K562 (cell line): Measurements from ENCODE around the gene SPIB. TPM values are rescaled to one million over a fixed set of nuclear protein-coding genes. Genes with fewer than 3 reads are reported as not detected.
"Not testable (repeated sequence)": the region's sequence is repeated elsewhere in the genome, so short reads cannot be mapped to it uniquely, and the experiment has no call there.

Source experiments
- ATAC-seq: fragments of 200-7000 bp; cut with Tn5 transposase; 3 replicates; pipeline ENCODE4 v1.9.1; 2020; ENCODE audit warnings: moderate library complexity
- BruUV-seq: library from RNA; stranded (reverse); fragments of 400-500 nt; replicated peaks from 2 replicates; lab custom pipeline; 2021; lab: Mats Ljungman, UMichigan
- CTCF ChIA-PET: fragments of 300-600 bp; formaldehyde crosslinking; extraction: SDS; loops from one replicate; lab custom pipeline; 2021; ENCODE audit warnings: low intra/inter-chr PET ratio; lab: Yijun Ruan, JAX
- POLR2A ChIA-PET: fragments of 300-600, 350-650 bp; sonication (Branson Sonifier 250); formaldehyde crosslinking; extraction: SDS; loops from one replicate; lab custom pipeline; 2021; ENCODE audit warnings: antibody characterized with exemption, inconsistent platforms; lab: Yijun Ruan, JAX
- DNase-seq, 4 experiments: peaks; one replicate each; pipeline versions ENCODE4 v3.0.0 to v3.0.0-alpha.2; 2011 to 2018; ENCODE audit warnings: low spot score in 3 of 4, mixed read lengths in 3 of 4; ENCODE audit errors: extremely low read depth in 1 of 4
- FAIRE-seq: peaks from 2 replicates; lab custom pipeline; 2011; peaks lifted over from hg19 to GRCh38; lab: Jason Lieb, UNC
- H2AFZ ChIP-seq: 2 replicates; pipeline ENCODE4 v1.6.0; 2011; ENCODE audit warnings: low read depth, low read length, control low read depth, inconsistent platforms
- H3K27ac ChIP-seq: fragments of 200-600 bp; 3 replicates; pipeline ENCODE4 v1.8.0; 2011; ENCODE audit warnings: low read depth, mild to moderate bottlenecking, control low read depth, inconsistent platforms, low read length, moderate library complexity, mixed read lengths; ENCODE audit errors: extremely low read depth
- H3K27me3 ChIP-seq, 2 experiments: fragments of 300-600 bp in 1 of 2; 2 replicates in 1 of 2; 3 replicates in 1 of 2; pipeline versions ENCODE4 v1.6.0 to v1.8.0; 2011; ENCODE audit warnings: inconsistent platforms in 2 of 2, low read length in 2 of 2, mild to moderate bottlenecking in 1 of 2, mixed read lengths in 1 of 2, moderate library complexity in 1 of 2; ENCODE audit not compliant: control insufficient read depth in 2 of 2, insufficient read depth in 2 of 2
- H3K36me3 ChIP-seq: fragments of 300-600 bp; 3 replicates; pipeline ENCODE4 v1.8.0; 2011; ENCODE audit warnings: mild to moderate bottlenecking, low read length, inconsistent platforms; ENCODE audit not compliant: control insufficient read depth, insufficient read depth
- H3K4me1 ChIP-seq, 2 experiments: fragments of 200-600 bp in 1 of 2; replicated peaks in 1 of 2; 2 replicates in 1 of 2; 3 replicates in 1 of 2; pipeline versions ENCODE4 v1.5.1 to v1.8.0; 2011; ENCODE audit warnings: inconsistent platforms in 2 of 2, low read length in 2 of 2, mild to moderate bottlenecking in 1 of 2, mixed read lengths in 1 of 2, moderate library complexity in 1 of 2; ENCODE audit not compliant: control insufficient read depth in 2 of 2, insufficient read depth in 2 of 2
- H3K4me2 ChIP-seq: 2 replicates; pipeline ENCODE4 v1.6.1; 2011; ENCODE audit warnings: low read length, control low read depth, inconsistent platforms, mixed read lengths; ENCODE audit not compliant: insufficient read depth
- H3K4me3 ChIP-seq: fragments of 200-600 bp; sonication (generic), shearing (Covaris generic); 2 replicates; pipeline ENCODE4 v1.5.1; 2016; ENCODE audit warnings: control low read depth, inconsistent platforms
- H3K79me2 ChIP-seq: fragments of 200-600 bp; 3 replicates; pipeline ENCODE4 v1.8.0; 2011; ENCODE audit warnings: low read length, inconsistent platforms; ENCODE audit not compliant: control insufficient read depth, insufficient read depth
- H3K9ac ChIP-seq, 2 experiments: 2 replicates each; pipeline versions ENCODE4 v1.6.0 to v1.6.1; 2011; ENCODE audit warnings: low read depth in 2 of 2, low read length in 2 of 2, control low read depth in 1 of 2, inconsistent platforms in 1 of 2, mild to moderate bottlenecking in 1 of 2, mixed read lengths in 1 of 2; ENCODE audit not compliant: insufficient read depth in 1 of 2
- H3K9me1 ChIP-seq: one replicate; pipeline ENCODE4 v1.6.0; 2011; ENCODE audit warnings: inconsistent platforms, mild to moderate bottlenecking, low read length, moderate library complexity; ENCODE audit not compliant: control insufficient read depth, insufficient read depth
- H3K9me3 ChIP-seq: replicated peaks from 2 replicates; pipeline ENCODE4 v1.5.1; 2011; ENCODE audit warnings: low read depth, low read length, inconsistent platforms; ENCODE audit not compliant: control insufficient read depth, insufficient read depth
- H4K20me1 ChIP-seq: replicated peaks from 2 replicates; pipeline ENCODE4 v1.6.1; 2011; ENCODE audit warnings: low read length, inconsistent platforms, mixed read lengths; ENCODE audit not compliant: control insufficient read depth, insufficient read depth
- BDP1 ChIP-seq: IDR thresholded peaks from 3 replicates; pipeline ENCODE4 v1.6.1; 2011; ENCODE audit not compliant: insufficient read length, insufficient read depth
- GTF2E2 ChIP-seq: fragments of 200-800 bp; sonication (Bioruptor generic); IDR thresholded peaks from 2 replicates; pipeline ENCODE4 v1.6.1; 2016; ENCODE audit warnings: missing genetic modification characterization, missing compliant biosample characterization
- JUND ChIP-seq, 2 experiments: IDR thresholded peaks; 2 replicates in 1 of 2; 3 replicates in 1 of 2; pipeline ENCODE4 v1.6.1; 2011; ENCODE audit warnings: borderline replicate concordance in 2 of 2, low read depth in 2 of 2, low read length in 2 of 2, improper control_type of control experiment in 1 of 2, missing biosample characterization in 1 of 2, missing genetic modification characterization in 1 of 2, missing genetic modification reagents in 1 of 2
- MCM2 ChIP-seq: fragments of 450-650 bp; IDR thresholded peaks from 2 replicates; pipeline ENCODE4 v1.6.1; 2017; ENCODE audit warnings: low read depth, mild to moderate bottlenecking
- NR1H2 ChIP-seq: sonication (generic); formaldehyde crosslinking; IDR thresholded peaks from 2 replicates; pipeline ENCODE4 v1.4.0; 2020; ENCODE audit warnings: mild to moderate bottlenecking, missing genetic modification reagents
- OTX1 ChIP-seq: fragments of 450-650 bp; formaldehyde crosslinking; IDR thresholded peaks from 2 replicates; pipeline ENCODE4 v1.4.0; 2022; ENCODE audit warnings: mild to moderate bottlenecking
- RUNX1 ChIP-seq: sonication (generic); IDR thresholded peaks from 2 replicates; pipeline ENCODE4 v1.6.1; 2016; ENCODE audit warnings: antibody characterized with exemption, low read depth
- SMARCA4 ChIP-seq: fragments of 450-650 bp; IDR thresholded peaks from 2 replicates; pipeline ENCODE4 v1.6.1; 2016
- ZNF174 ChIP-seq: fragments of 250-450 bp; sonication (Bioruptor Pico); IDR thresholded peaks from 2 replicates; pipeline ENCODE4 v1.4.0; 2020; ENCODE audit warnings: mild to moderate bottlenecking
- ZNF644 ChIP-seq: fragments of 200-800 bp; sonication (Bioruptor generic); IDR thresholded peaks from 2 replicates; pipeline ENCODE4 v1.6.1; 2016; ENCODE audit warnings: low read depth, missing genetic modification characterization, missing compliant biosample characterization
- WGBS: fragments of 100-300 bp; shearing (Covaris generic); methylation state at CpG from one replicate; pipeline ENCODE4 v1.1.6; 2016; ENCODE audit warnings: low coverage, mixed read lengths; ENCODE audit not compliant: insufficient coverage; ENCODE audit errors: missing lambda C conversion rate; 5-methylcytosine and 5-hydroxymethylcytosine counted together
- in situ Hi-C: fragments of 300-500 bp; cut with MboI; formaldehyde crosslinking; loops from 4 replicates; pipeline ENCODE4 v1.15.0; 2018; ENCODE audit warnings: inconsistent platforms, mixed read lengths
- intact Hi-C: fragments of 100-400 bp; cut with micrococcal nuclease; formaldehyde crosslinking; loops from 2 replicates; pipeline ENCODE4 v1.14.2; 2022
- polyA plus RNA-seq, 8 experiments: library from polyadenylated mRNA; depleted of rRNA in 4 of 8; stranded (reverse) in 5 of 8; unstranded in 3 of 8; fragments of >200 nt; fragmentation: Nextera tagmentation in 2 of 8; fragmentation: Illumina TruSeq in 1 of 8; extraction: Ambion mirVana in 2 of 8; extraction: Trizol in 1 of 8; gene quantifications; 2 replicates each; pipeline versions ENCODE4 v1.2.1 to v1.2.3, GENCODE V29; 2011 to 2014; ENCODE audit warnings: inconsistent platforms in 1 of 8, missing spikeins in 1 of 8
- total RNA-seq, 7 experiments: library from RNA; depleted of rRNA in 6 of 7; stranded (reverse); fragments of >200 nt in 6 of 7; fragmentation: Illumina TruSeq in 2 of 7; extraction: Trizol in 2 of 7; gene quantifications; 2 replicates each; pipeline versions ENCODE4 v1.2.1 to v1.2.3, GENCODE V29; 2011 to 2021; ENCODE audit warnings: low replicate concordance in 1 of 7

The SPIB gene
- total and polyA plus RNA-seq, 9 of the 15 experiments (the other 6 are each of a cell fraction or from before 2014, with no cell fraction given), result 0.06 to 1.0 (median 0.43) TPM; not detected in 1

DNA sequence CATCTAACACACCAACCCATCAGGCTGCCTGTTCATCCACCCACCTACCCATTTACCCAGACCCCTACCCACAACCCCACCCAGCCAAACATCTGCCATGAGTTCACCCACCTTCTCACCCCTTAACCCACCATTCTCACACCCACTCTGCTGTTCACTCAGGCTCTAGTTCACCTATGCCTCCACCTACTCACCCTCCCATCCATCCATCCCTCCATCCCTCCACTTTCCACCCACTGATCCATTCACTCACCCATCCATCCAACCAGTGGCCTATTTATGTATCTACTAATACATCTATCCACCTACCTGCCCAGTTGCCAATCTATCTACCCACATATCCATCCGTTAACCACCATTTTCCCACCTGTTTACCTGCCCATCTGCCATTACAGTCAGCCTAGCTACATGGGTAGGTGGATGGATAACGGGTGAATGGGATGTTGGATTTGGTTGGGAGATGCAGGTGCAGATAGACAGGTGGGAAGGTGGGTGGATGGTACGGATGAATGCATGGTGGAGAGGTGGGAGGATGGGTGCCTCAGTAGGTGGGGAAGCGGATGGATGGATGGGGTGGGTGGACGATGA, 19.2 kb downstream of the SPIB start:
- ChIA-PET POLR2A (no interaction called here), CTCF (no interaction called here)
- intact Hi-C loops, result no loop called here
- in situ Hi-C loops, result no loop called here
- Histone ChIP-seq H3K9ac (no peak overlapping the region), H4K20me1 (no peaks in the 10 kb centered on the region), H3K9me3 (no peaks in the 10 kb centered on the region), H3K27me3 (peaks cover 8 to 37% of the 10 kb centered on the region in 2 experiments; a peak in 4 of 5 replicates), H3K9me1 (no peaks in the 10 kb centered on the region), H3K79me2 (no peaks in the 10 kb centered on the region), H3K4me2 (no peak overlapping the region), H3K4me1 (peaks cover 3 to 23% of the 10 kb centered on the region in 2 experiments; a peak in 2 of 5 replicates), H3K27ac (no peak overlapping the region)
- no TSS peak for BruUV-seq
- TF ChIP-seq SMARCA4 (no peak), ZNF174 (CRISPR knock-in tag) (no peak), BDP1 (no peak), GTF2E2 (tag) (no peak), MCM2 (no peak), ZNF644 (tag) (no peak), NR1H2 (CRISPR knock-in tag) (no peak), OTX1 (no peak), JUND (IDR thresholded peaks at IDR 0.05; ENCODE audit: borderline replicate concordance, low read depth, low read length) (no peak), JUND (tag; IDR thresholded peaks at IDR 0.05; ENCODE audit: borderline replicate concordance, low read depth, low read length) (no peak), RUNX1 (no peak)
- TF ChIP-seq, all 486 proteins: peak for 0
- 4% methylated on average over 5 of the region's 5 CpGs for WGBS
- ATAC-seq, result no peak
- Histone ChIP-seq H3K4me3 (no peak overlapping the region), H3K36me3 (no peaks in the 10 kb centered on the region), H2AFZ (no peak overlapping the region)
- FAIRE-seq, result no peak
- DNase-seq, result no peak

DNA sequence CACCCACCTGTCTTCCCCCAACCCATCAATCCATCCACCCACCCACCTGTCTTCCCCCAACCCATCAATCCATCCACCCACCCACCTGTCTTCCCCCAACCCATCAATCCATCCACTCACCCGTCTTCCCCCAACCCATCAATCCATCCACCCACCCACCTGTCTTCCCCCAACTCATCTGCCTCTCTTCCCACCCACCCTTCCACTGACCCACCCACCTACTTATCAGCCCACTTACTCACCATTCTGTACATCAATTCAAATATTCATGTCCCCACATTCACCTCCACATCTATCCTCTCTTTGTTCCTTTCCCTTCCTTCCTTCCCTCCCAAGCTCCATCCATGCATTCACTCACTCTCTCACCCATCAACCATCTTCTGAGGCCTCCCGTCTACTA, 20.4 kb downstream of the SPIB start:
- H3K79me2 ChIP-seq, POLR2A ChIA-PET, DNase-seq, H3K4me2 ChIP-seq, H3K4me3 ChIP-seq, H3K9me1 ChIP-seq, H4K20me1 ChIP-seq, H3K9ac ChIP-seq, H3K9me3 ChIP-seq, intact Hi-C loops, H2AFZ ChIP-seq, H3K27ac ChIP-seq, in situ Hi-C loops, H3K36me3 ChIP-seq, CTCF ChIA-PET, ATAC-seq, BruUV-seq, FAIRE-seq: not testable (repeated sequence)
- WGBS, result 0% methylated on average over 1 of the region's 2 CpGs
- peaks cover 2 to 18% of the 10 kb centered on the region in 2 experiments; a peak in 2 of 5 replicates for H3K4me1 ChIP-seq
- peaks cover 8 to 44% of the 10 kb centered on the region in 2 experiments; a peak in 4 of 5 replicates for H3K27me3 ChIP-seq
